Left kidney (tissue), 2 donors: ENCODE data around the gene PDE7B. TPM values are rescaled to one million over a fixed set of nuclear protein-coding genes. Genes with fewer than 3 reads are reported as not detected.

Experiments used
- DNase-seq: peaks from one replicate; pipeline ENCODE4 v3.0.0-alpha.2; 2013
- polyA plus RNA-seq: library from polyadenylated mRNA; unstranded; fragments of 120-200 nt; gene quantifications from one replicate; pipeline ENCODE4 v1.2.1, GENCODE V29; 2013; ENCODE audit not compliant: insufficient read length

Gene PDE7B
- polyA plus RNA-seq, 1 donor: 8.0 TPM

DNA sequence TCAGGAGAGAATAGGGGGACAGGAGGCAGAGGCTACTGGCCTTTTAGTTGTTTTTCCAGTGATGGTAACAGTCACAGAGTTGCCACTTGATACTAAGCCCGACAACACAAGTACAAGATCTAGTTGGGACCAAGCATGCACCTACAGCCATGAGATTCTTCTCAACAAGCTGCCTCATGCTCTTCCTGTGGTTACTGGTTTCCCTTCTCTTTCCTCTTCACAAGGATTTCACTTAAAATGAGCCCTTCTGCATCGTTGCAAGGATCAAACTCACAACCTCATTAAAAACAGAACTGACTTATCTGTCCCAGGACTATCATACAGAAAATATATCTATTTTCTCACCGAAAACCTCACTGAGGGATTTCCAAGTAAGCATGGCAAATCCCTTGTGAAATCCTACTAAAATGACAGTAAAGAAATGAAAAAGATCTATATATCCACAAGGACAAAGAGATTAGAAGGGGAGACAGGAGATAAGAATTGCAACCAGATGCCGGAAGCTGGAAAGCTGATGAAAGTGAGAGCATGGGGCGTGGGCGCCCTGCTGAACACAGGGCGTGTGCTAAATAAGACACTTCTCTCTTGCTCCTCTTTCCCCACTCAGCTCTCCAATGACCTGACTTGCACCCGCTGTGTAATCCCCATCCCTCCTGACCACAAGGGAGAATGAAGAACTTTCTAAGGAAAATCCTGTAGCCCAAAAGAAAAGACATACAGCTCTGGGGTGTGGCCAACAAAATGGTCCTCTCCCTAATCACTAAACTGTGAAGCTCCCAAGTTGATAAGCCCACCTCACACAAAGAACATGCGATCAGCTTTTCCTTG is 385.2 kb downstream of the PDE7B start:
- DNase-seq: no peak

GRCh38 chr6:136244061-136244616 is 392.6 kb downstream of the PDE7B start:
- no peak for DNase-seq
